ENCODE data around the gene SLC2A13. TPM values are rescaled to one million over a fixed set of nuclear protein-coding genes. Genes with fewer than 3 reads are reported as not detected.
"Not testable (repeated sequence)": the region's sequence is repeated elsewhere in the genome, so short reads cannot be mapped to it uniquely, and the experiment has no call there.

Gene SLC2A13
- total RNA-seq, 4 donors from 2014 or later = 1.4 to 2.8 (median 2.3) TPM

- intact Hi-C loops (cut with DNase I; ENCODE audit: low total_unique reads) = no loop called here
- Histone ChIP-seq H3K9me3 (no peaks in the 10 kb centered on the region), H3K27ac (no peak overlapping the region), H3K4me3 (no peak overlapping the region), H3K27me3 (no peaks in the 10 kb centered on the region), H3K4me1 (no peaks in the 10 kb centered on the region), H3K36me3 (no peaks in the 10 kb centered on the region)
- no peak for DNase-seq
- ATAC-seq = no peak
- in situ Hi-C loops (cut with MboI; ENCODE audit: low sequenced_read_pairs in 4 of 4) = no loop called here
- no peak for TF ChIP-seq POLR2A (IDR thresholded peaks at IDR 0.05)
- no peak for TF ChIP-seq CTCF (IDR thresholded peaks at IDR 0.05 in 4 of 5, conservative IDR thresholded peaks at IDR 0.05 in 1 of 5)
Measured at GRCh38 chr12:39798977-39799376, 306.9 kb downstream of the SLC2A13 start.

GRCh38 chr12:39798429-39798828, 307.5 kb downstream of the SLC2A13 start:
- H3K4me3 ChIP-seq = no peak overlapping the region
- no peaks in the 10 kb centered on the region for H3K36me3 ChIP-seq
- H3K27me3 ChIP-seq = no peaks in the 10 kb centered on the region
- no peaks in the 10 kb centered on the region for H3K4me1 ChIP-seq
- H3K27ac ChIP-seq = no peak overlapping the region
- TF ChIP-seq POLR2A (IDR thresholded peaks at IDR 0.05) (no peak), CTCF (IDR thresholded peaks at IDR 0.05 in 4 of 5, conservative IDR thresholded peaks at IDR 0.05 in 1 of 5) (no peak)
- ATAC-seq (no peak), DNase-seq (no peak)
- in situ Hi-C loops (cut with MboI; ENCODE audit: low sequenced_read_pairs in 4 of 4) (no loop called here), intact Hi-C loops (cut with DNase I; ENCODE audit: low total_unique reads) (no loop called here)
- no peaks in the 10 kb centered on the region for H3K9me3 ChIP-seq

GRCh38 chr12:39795481-39795880, 310.4 kb downstream of the SLC2A13 start:
- in situ Hi-C loops (cut with MboI; ENCODE audit: low sequenced_read_pairs in 4 of 4) (no loop called here), intact Hi-C loops (cut with DNase I; ENCODE audit: low total_unique reads) (no loop called here)
- H3K4me1 ChIP-seq = no peaks in the 10 kb centered on the region
- no peaks in the 10 kb centered on the region for H3K9me3 ChIP-seq
- no peaks in the 10 kb centered on the region for H3K27me3 ChIP-seq
- no peak for TF ChIP-seq CTCF (IDR thresholded peaks at IDR 0.05 in 4 of 5, conservative IDR thresholded peaks at IDR 0.05 in 1 of 5)
- no peak for TF ChIP-seq POLR2A (IDR thresholded peaks at IDR 0.05)
- DNase-seq = no peak
- no peak overlapping the region for H3K4me3 ChIP-seq
- no peak for ATAC-seq
- H3K27ac ChIP-seq = no peak overlapping the region
- H3K36me3 ChIP-seq = no peaks in the 10 kb centered on the region

- no peaks in the 10 kb centered on the region for H3K36me3 ChIP-seq
- H3K27ac ChIP-seq = no peak overlapping the region
- no peaks in the 10 kb centered on the region for H3K4me1 ChIP-seq
- in situ Hi-C loops (cut with MboI; ENCODE audit: low sequenced_read_pairs in 4 of 4) (no loop called here), intact Hi-C loops (cut with DNase I; ENCODE audit: low total_unique reads) (no loop called here)
- ATAC-seq (no peak), DNase-seq (no peak)
- H3K27me3 ChIP-seq = no peaks in the 10 kb centered on the region
- H3K4me3 ChIP-seq = no peak overlapping the region
- no peaks in the 10 kb centered on the region for H3K9me3 ChIP-seq
- TF ChIP-seq POLR2A (IDR thresholded peaks at IDR 0.05) (no peak), CTCF (IDR thresholded peaks at IDR 0.05 in 4 of 5, conservative IDR thresholded peaks at IDR 0.05 in 1 of 5) (no peak)
Measured at GRCh38 chr12:39792938-39793337, 312.9 kb downstream of the SLC2A13 start.

- no peaks in the 10 kb centered on the region for H3K9me3 ChIP-seq
- H3K4me1 ChIP-seq = no peaks in the 10 kb centered on the region
- H3K4me3 ChIP-seq = no peak overlapping the region
- in situ Hi-C loops (cut with MboI; ENCODE audit: low sequenced_read_pairs in 4 of 4) (no loop called here), intact Hi-C loops (cut with DNase I; ENCODE audit: low total_unique reads) (no loop called here)
- DNase-seq (no peak), ATAC-seq (no peak)
- H3K27me3 ChIP-seq = no peaks in the 10 kb centered on the region
- TF ChIP-seq CTCF (IDR thresholded peaks at IDR 0.05 in 4 of 5, conservative IDR thresholded peaks at IDR 0.05 in 1 of 5) = no peak
- no peak for TF ChIP-seq POLR2A (IDR thresholded peaks at IDR 0.05)
- no peaks in the 10 kb centered on the region for H3K36me3 ChIP-seq
- no peak overlapping the region for H3K27ac ChIP-seq
Measured at GRCh38 chr12:39788239-39788638, 317.6 kb downstream of the SLC2A13 start.

GRCh38 chr12:39785814-39786213, 320.1 kb downstream of the SLC2A13 start:
- H3K27me3 ChIP-seq; intact Hi-C loops (cut with DNase I; ENCODE audit: low total_unique reads); ATAC-seq; H3K36me3 ChIP-seq; H3K9me3 ChIP-seq; H3K4me3 ChIP-seq; DNase-seq; in situ Hi-C loops (cut with MboI; ENCODE audit: low sequenced_read_pairs in 4 of 4); H3K4me1 ChIP-seq; H3K27ac ChIP-seq: not testable (repeated sequence)
